ENCODE data around the gene FABP1. TPM values are rescaled to one million over a fixed set of nuclear protein-coding genes. Genes with fewer than 3 reads are reported as not detected.

FABP1 gene
- total RNA-seq, 1 donor from 2014 or later: 28.2 TPM

GRCh38 chr2:88090446-88091283, 37.2 kb downstream of the FABP1 start:
- Mint-ChIP-seq H3K27ac (no peak overlapping the region), H3K36me3 (no peaks in the 10 kb centered on the region), H3K4me1 (ENCODE audit: unreplicated experiment) (peaks cover 9% of the 10 kb centered on the region), H3K4me3 (no peak overlapping the region), H3K27me3 (peaks cover 3% of the 10 kb centered on the region), H3K9me3 (no peaks in the 10 kb centered on the region)
- TF ChIP-seq CTCF (conservative IDR thresholded peaks at IDR 0.05): no peak
- DNase-seq (ENCODE audit: extremely low spot score, unreplicated experiment): no peak

GRCh38 chr2:88088999-88089398, 38.9 kb downstream of the FABP1 start:
- TF ChIP-seq CTCF (conservative IDR thresholded peaks at IDR 0.05): no peak
- peaks cover 9% of the 10 kb centered on the region for H3K4me1 Mint-ChIP-seq (ENCODE audit: unreplicated experiment)
- H3K27ac Mint-ChIP-seq: no peak overlapping the region
- no peaks in the 10 kb centered on the region for H3K36me3 Mint-ChIP-seq
- no peaks in the 10 kb centered on the region for H3K27me3 Mint-ChIP-seq
- DNase-seq (ENCODE audit: extremely low spot score, unreplicated experiment): no peak
- no peak overlapping the region for H3K4me3 Mint-ChIP-seq
- H3K9me3 Mint-ChIP-seq: no peaks in the 10 kb centered on the region

DNA sequence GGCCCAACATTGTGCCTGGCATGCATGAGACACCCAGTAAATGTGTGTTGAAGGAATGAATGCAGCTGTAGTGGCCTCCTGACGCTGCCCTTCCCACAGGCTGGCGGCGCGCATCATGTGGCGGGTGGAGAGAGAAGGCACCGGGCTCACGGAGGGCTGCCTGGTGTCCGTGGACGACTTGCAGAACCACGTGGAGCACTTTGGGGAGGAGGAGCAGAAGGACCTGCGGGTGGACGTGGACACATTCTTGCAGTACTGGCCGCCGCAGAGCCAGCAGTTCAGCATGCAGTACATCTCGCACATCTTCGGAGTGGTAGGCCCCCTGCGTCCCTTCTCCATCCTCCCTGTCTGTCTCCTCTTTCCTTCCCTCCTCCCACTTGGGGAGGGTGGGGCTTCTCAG, 40.1 kb downstream of the FABP1 start:
- H3K4me3 Mint-ChIP-seq: no peak overlapping the region
- no peak for TF ChIP-seq CTCF (conservative IDR thresholded peaks at IDR 0.05)
- H3K36me3 Mint-ChIP-seq: no peaks in the 10 kb centered on the region
- no peak overlapping the region for H3K27ac Mint-ChIP-seq
- no peak for DNase-seq (ENCODE audit: extremely low spot score, unreplicated experiment)
- peaks cover 9% of the 10 kb centered on the region for H3K4me1 Mint-ChIP-seq (ENCODE audit: unreplicated experiment)
- no peaks in the 10 kb centered on the region for H3K27me3 Mint-ChIP-seq
- no peaks in the 10 kb centered on the region for H3K9me3 Mint-ChIP-seq

- no peak for TF ChIP-seq CTCF (conservative IDR thresholded peaks at IDR 0.05)
- DNase-seq (ENCODE audit: extremely low spot score, unreplicated experiment): no peak
- Mint-ChIP-seq H3K27me3 (no peaks in the 10 kb centered on the region), H3K27ac (no peak overlapping the region), H3K4me3 (no peak overlapping the region), H3K4me1 (ENCODE audit: unreplicated experiment) (peaks cover 10% of the 10 kb centered on the region), H3K9me3 (no peaks in the 10 kb centered on the region), H3K36me3 (no peaks in the 10 kb centered on the region)
These were observed 40.8 kb downstream of the FABP1 start for GRCh38 chr2:88087073-88087472.

DNA sequence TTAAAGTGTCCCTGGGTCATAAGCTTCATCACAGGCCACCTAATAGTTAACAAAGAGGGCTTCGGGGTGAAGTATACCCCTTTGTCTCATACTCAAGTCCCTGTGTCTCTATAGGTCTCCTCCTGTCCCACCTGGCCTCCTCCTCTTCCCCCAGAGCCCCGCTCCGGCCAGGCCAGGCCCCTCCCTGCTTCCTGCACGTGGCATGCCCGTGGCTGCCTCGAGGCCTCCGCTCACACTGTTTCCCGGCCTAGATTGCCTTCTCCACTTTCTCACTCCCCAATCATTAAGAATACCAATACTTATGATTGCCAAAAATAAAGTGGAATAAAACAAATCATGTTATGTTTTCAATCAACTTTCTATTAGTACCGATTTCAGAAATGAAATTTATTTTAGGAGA, 41.5 kb downstream of the FABP1 start:
- DNase-seq (ENCODE audit: extremely low spot score, unreplicated experiment): no peak
- H3K27me3 Mint-ChIP-seq: peaks cover 2% of the 10 kb centered on the region
- H3K4me3 Mint-ChIP-seq: no peak overlapping the region
- no peaks in the 10 kb centered on the region for H3K36me3 Mint-ChIP-seq
- no peak for TF ChIP-seq CTCF (conservative IDR thresholded peaks at IDR 0.05)
- no peak overlapping the region for H3K27ac Mint-ChIP-seq
- no peaks in the 10 kb centered on the region for H3K9me3 Mint-ChIP-seq
- peaks cover 15% of the 10 kb centered on the region for H3K4me1 Mint-ChIP-seq (ENCODE audit: unreplicated experiment)
